ENCODE measurements around the gene TBC1D9. TPM values are rescaled to one million over a fixed set of nuclear protein-coding genes. Genes with fewer than 3 reads are reported as not detected.

The TBC1D9 gene
- total and polyA plus RNA-seq, 10 of the 15 experiments (the other 5 are each of a cell fraction or from before 2014, with no cell fraction given): 0.87 to 14.9 (median 7.1) TPM

- TF ChIP-seq EP300 (IDR thresholded peaks at IDR 0.05; ENCODE audit: borderline replicate concordance in 1 of 2, control insufficient read depth in 1 of 2, low read depth in 2 of 2, low read length in 2 of 2): no peak
- TF ChIP-seq EZH2 (IDR thresholded peaks at IDR 0.05; ENCODE audit: borderline replicate concordance, control insufficient read depth, low read depth, low read length): no peak
- TF ChIP-seq CHD1 (IDR thresholded peaks at IDR 0.05; ENCODE audit: low read depth, low read length): no peak
Observed at GRCh38 chr4:140800666-140801065, 44.5 kb upstream of the TBC1D9 start (continued).

DNA sequence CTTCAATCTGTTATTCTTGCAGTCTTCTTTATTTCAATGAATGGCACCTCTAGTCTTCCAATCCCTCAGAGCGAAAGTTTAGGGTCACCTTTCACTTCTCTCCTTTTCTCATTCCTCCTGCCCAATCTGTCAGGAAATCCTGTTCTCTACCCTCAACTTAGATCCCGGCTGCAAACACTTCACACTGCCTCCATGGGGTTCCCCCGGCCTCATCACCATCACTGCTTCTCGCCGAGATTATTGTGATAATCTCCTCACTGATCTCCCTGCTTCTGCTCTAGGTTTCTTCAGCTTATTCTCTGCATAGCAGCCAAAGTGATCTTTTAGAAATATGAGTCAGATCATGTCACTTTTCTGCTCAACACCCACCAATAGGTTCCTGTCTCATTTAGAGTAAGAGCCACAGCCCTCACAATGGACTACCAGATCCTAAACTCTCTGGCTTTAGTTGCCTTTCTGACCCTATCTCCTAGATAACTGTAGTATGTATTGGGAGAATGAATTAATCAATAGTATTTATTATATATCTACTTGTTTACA is 43.6 kb upstream of the TBC1D9 start:
- BruUV-seq (replicated peaks): no TSS peak
- H3K27me3 ChIP-seq (replicated peaks in 1 of 2; ENCODE audit: control insufficient read depth in 2 of 2, insufficient read depth in 2 of 2, low read length in 1 of 2): no peaks in the 10 kb centered on the region
- ChIA-PET SMC1A (ENCODE audit: uncharacterized antibody, unreplicated experiment) (interaction anchor here (0.6 to 1.9 kb wide), 2 partner anchors 9 to 147 kb away, joined by 3 to 4 read pairs; no protein-coding TSS in a partner anchor), POLR2A (no interaction called here), CTCF (interaction anchor here (1.4 kb wide), 1 partner anchor 57 kb away, joined by 3 read pairs; no protein-coding TSS in a partner anchor), RAD21 (ENCODE audit: unreplicated experiment) (interaction anchor here (1.9 kb wide), 1 partner anchor 9 kb away, joined by 5 read pairs; no protein-coding TSS in a partner anchor)
- in situ Hi-C loops (cut with MboI): no loop called here
- H3K79me2 ChIP-seq (ENCODE audit: control insufficient read depth, insufficient read depth, low read length): no peaks in the 10 kb centered on the region
- FAIRE-seq (peak; percentile 35), ATAC-seq (peak; percentile 10; the same call in 1 of the 3 replicates), DNase-seq (ENCODE audit: low read depth, low spot score) (no peak)
- H3K36me3 ChIP-seq (ENCODE audit: control insufficient read depth in 2 of 2, insufficient read depth in 2 of 2, low read length in 1 of 2): no peaks in the 10 kb centered on the region
- H3K4me2 ChIP-seq (ENCODE audit: control insufficient read depth, insufficient read depth): no peak overlapping the region
- H3K27ac ChIP-seq (ENCODE audit: control insufficient read depth, insufficient read depth): no peak overlapping the region
- no peak overlapping the region for H3K4me3 ChIP-seq
- WGBS (ENCODE audit: insufficient coverage, insufficient replicate concordance, low lambda C conversion rate, missing lambda C conversion rate): 35% methylated on average over 5 of the region's 5 CpGs
- H4K20me1 ChIP-seq (ENCODE audit: control insufficient read depth, insufficient read depth): no peaks in the 10 kb centered on the region
- no peaks in the 10 kb centered on the region; the same call in 2 of the 3 replicates for H3K9me3 ChIP-seq (replicated peaks; ENCODE audit: control insufficient read depth, insufficient read depth, low read length)
- no peak overlapping the region for H3K9ac ChIP-seq (ENCODE audit: control insufficient read depth, insufficient read depth, low read length)
- peaks cover 16% of the 10 kb centered on the region for H3K4me1 ChIP-seq (ENCODE audit: control insufficient read depth, insufficient read depth, low read length)
- H2AFZ ChIP-seq (ENCODE audit: control insufficient read depth, low read depth, low read length): no peak overlapping the region; the same call in 1 of the 2 replicates
- intact Hi-C loops (cut with micrococcal nuclease; ENCODE audit: unreplicated experiment): no loop called here
- TF ChIP-seq SREBF1 (IDR thresholded peaks at IDR 0.05; ENCODE audit: low read length) (no peak), EZH2 (IDR thresholded peaks at IDR 0.05; ENCODE audit: borderline replicate concordance, control insufficient read depth, low read depth, low read length) (no peak), NKRF (conservative IDR thresholded peaks at IDR 0.05) (no peak), CEBPZ (IDR thresholded peaks at IDR 0.05; ENCODE audit: low read depth, low read length) (no peak), RB1 (IDR thresholded peaks at IDR 0.05; ENCODE audit: borderline replicate concordance) (no peak)
- TF ChIP-seq, protein P1, sequence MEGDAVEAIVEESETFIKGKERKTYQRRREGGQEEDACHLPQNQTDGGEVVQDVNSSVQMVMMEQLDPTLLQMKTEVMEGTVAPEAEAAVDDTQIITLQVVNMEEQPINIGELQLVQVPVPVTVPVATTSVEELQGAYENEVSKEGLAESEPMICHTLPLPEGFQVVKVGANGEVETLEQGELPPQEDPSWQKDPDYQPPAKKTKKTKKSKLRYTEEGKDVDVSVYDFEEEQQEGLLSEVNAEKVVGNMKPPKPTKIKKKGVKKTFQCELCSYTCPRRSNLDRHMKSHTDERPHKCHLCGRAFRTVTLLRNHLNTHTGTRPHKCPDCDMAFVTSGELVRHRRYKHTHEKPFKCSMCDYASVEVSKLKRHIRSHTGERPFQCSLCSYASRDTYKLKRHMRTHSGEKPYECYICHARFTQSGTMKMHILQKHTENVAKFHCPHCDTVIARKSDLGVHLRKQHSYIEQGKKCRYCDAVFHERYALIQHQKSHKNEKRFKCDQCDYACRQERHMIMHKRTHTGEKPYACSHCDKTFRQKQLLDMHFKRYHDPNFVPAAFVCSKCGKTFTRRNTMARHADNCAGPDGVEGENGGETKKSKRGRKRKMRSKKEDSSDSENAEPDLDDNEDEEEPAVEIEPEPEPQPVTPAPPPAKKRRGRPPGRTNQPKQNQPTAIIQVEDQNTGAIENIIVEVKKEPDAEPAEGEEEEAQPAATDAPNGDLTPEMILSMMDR (IDR thresholded peaks at IDR 0.05 in 2 of 3, conservative IDR thresholded peaks at IDR 0.05 in 1 of 3; ENCODE audit: control insufficient read depth in 2 of 3, extremely low read depth in 1 of 3, insufficient read depth in 1 of 3, low read depth in 3 of 3, low read length in 3 of 3): no peak
- TF ChIP-seq, protein P2, sequence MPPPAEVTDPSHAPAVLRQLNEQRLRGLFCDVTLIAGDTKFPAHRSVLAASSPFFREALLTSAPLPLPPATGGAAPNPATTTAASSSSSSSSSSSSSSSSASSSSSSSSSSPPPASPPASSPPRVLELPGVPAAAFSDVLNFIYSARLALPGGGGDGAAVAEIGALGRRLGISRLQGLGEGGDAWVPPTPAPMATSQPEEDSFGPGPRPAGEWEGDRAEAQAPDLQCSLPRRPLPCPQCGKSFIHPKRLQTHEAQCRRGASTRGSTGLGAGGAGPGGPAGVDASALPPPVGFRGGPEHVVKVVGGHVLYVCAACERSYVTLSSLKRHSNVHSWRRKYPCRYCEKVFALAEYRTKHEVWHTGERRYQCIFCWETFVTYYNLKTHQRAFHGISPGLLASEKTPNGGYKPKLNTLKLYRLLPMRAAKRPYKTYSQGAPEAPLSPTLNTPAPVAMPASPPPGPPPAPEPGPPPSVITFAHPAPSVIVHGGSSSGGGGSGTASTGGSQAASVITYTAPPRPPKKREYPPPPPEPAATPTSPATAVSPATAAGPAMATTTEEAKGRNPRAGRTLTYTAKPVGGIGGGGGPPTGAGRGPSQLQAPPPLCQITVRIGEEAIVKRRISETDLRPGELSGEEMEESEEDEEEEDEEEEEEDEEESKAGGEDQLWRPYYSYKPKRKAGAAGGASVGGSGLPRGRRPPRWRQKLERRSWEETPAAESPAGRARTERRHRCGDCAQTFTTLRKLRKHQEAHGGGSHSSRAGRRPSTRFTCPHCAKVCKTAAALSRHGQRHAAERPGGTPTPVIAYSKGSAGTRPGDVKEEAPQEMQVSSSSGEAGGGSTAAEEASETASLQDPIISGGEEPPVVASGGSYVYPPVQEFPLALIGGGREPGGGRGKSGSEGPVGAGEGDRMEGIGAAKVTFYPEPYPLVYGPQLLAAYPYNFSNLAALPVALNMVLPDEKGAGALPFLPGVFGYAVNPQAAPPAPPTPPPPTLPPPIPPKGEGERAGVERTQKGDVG (CRISPR knock-in tag; IDR thresholded peaks at IDR 0.05): no peak
